K562 (cell line): Measurements from ENCODE around the gene SHB. TPM values are rescaled to one million over a fixed set of nuclear protein-coding genes. Genes with fewer than 3 reads are reported as not detected.

Experiments used
- ADNP ChIP-seq: fragments of 200-800 bp; sonication (Bioruptor generic); IDR thresholded peaks from 2 replicates; pipeline ENCODE4 v1.6.1; 2016; ENCODE audit warnings: missing genetic modification characterization, missing compliant biosample characterization
- E2F3 ChIP-seq: fragments of 250-450 bp; sonication (Bioruptor Pico); IDR thresholded peaks from 2 replicates; pipeline ENCODE4 v1.4.0; 2020; ENCODE audit warnings: mild to moderate bottlenecking
- HDAC1 ChIP-seq, 2 experiments: fragments of 450-650 bp; IDR thresholded peaks; 2 replicates each; pipeline ENCODE4 v1.6.1; 2016 to 2017; ENCODE audit warnings: inconsistent platforms in 1 of 2, mild to moderate bottlenecking in 1 of 2, moderate library complexity in 1 of 2
- KLF10 ChIP-seq: fragments of 250-450 bp; sonication (Bioruptor Pico); IDR thresholded peaks from 2 replicates; pipeline ENCODE4 v1.6.1; 2021; ENCODE audit warnings: matching md5 sums
- LCOR ChIP-seq: sonication (generic); formaldehyde crosslinking; IDR thresholded peaks from 2 replicates; pipeline ENCODE4 v1.8.0; 2022; ENCODE audit warnings: mild to moderate bottlenecking, missing genetic modification reagents
- MED1 ChIP-seq: sonication (generic); formaldehyde crosslinking; IDR thresholded peaks from 2 replicates; pipeline ENCODE4 v1.8.1; 2023; ENCODE audit warnings: missing genetic modification reagents, borderline replicate concordance
- NCOA1 ChIP-seq: fragments of 450-650 bp; IDR thresholded peaks from 2 replicates; pipeline ENCODE4 v1.6.1; 2016; ENCODE audit warnings: low read depth
- RBM14 ChIP-seq: fragments of 200-400 bp; formaldehyde crosslinking; IDR thresholded peaks from 2 replicates; pipeline ENCODE4 v1.6.1; 2018; ENCODE audit warnings: low read depth, mild to moderate bottlenecking, low read length, moderate library complexity, borderline replicate concordance; ENCODE audit not compliant: insufficient read depth
- ZFP30 ChIP-seq: fragments of 250-450 bp; sonication (Bioruptor Pico); IDR thresholded peaks from 2 replicates; pipeline ENCODE4 v1.8.0; 2022; ENCODE audit warnings: moderate library complexity, mild to moderate bottlenecking, inconsistent platforms, borderline replicate concordance
- ZNF24 ChIP-seq: fragments of 450-650 bp; IDR thresholded peaks from 2 replicates; pipeline ENCODE4 v1.6.1; 2016
- ZNF263 ChIP-seq: sonication (generic); formaldehyde crosslinking; IDR thresholded peaks from 2 replicates; pipeline ENCODE4 v1.8.0; 2022; ENCODE audit warnings: mild to moderate bottlenecking, missing genetic modification reagents, borderline replicate concordance
- ZNF551 ChIP-seq: fragments of 250-450 bp; sonication (Bioruptor Pico); IDR thresholded peaks from 2 replicates; pipeline ENCODE4 v1.5.0; 2021; ENCODE audit warnings: mild to moderate bottlenecking, moderate library complexity
- ZNF668 ChIP-seq: fragments of 250-450 bp; sonication (Bioruptor Pico); IDR thresholded peaks from 2 replicates; pipeline ENCODE4 v1.8.0; 2022; ENCODE audit warnings: mild to moderate bottlenecking, inconsistent platforms
- ZNF79 ChIP-seq: fragments of 250-450 bp; sonication (Bioruptor Pico); IDR thresholded peaks from 2 replicates; pipeline ENCODE4 v1.4.0; 2020; ENCODE audit warnings: low read depth, mild to moderate bottlenecking, moderate library complexity
- polyA plus RNA-seq, 8 experiments: library from polyadenylated mRNA; depleted of rRNA in 4 of 8; stranded (reverse) in 5 of 8; unstranded in 3 of 8; fragments of >200 nt; fragmentation: Nextera tagmentation in 2 of 8; fragmentation: Illumina TruSeq in 1 of 8; extraction: Ambion mirVana in 2 of 8; extraction: Trizol in 1 of 8; gene quantifications; 2 replicates each; pipeline versions ENCODE4 v1.2.1 to v1.2.3, GENCODE V29; 2011 to 2014; ENCODE audit warnings: inconsistent platforms in 1 of 8, missing spikeins in 1 of 8
- total RNA-seq, 7 experiments: library from RNA; depleted of rRNA in 6 of 7; stranded (reverse); fragments of >200 nt in 6 of 7; fragmentation: Illumina TruSeq in 2 of 7; extraction: Trizol in 2 of 7; gene quantifications; 2 replicates each; pipeline versions ENCODE4 v1.2.1 to v1.2.3, GENCODE V29; 2011 to 2021; ENCODE audit warnings: low replicate concordance in 1 of 7
- TF ChIP-seq, protein P1 (sequence below), 2 experiments: fragments of 450-650 bp; IDR thresholded peaks; 2 replicates each; pipeline ENCODE4 v1.6.1; 2016; ENCODE audit warnings: mild to moderate bottlenecking in 2 of 2, borderline replicate concordance in 1 of 2, low read depth in 1 of 2, moderate library complexity in 1 of 2
- TF ChIP-seq, protein P2 (sequence below): fragments of 250-450 bp; sonication (Bioruptor Pico); IDR thresholded peaks from 2 replicates; pipeline ENCODE4 v1.8.0; 2021; ENCODE audit warnings: moderate library complexity, mild to moderate bottlenecking, inconsistent platforms
- TF ChIP-seq, protein P3 (sequence below): fragments of 450-650 bp; formaldehyde crosslinking; IDR thresholded peaks from 2 replicates; pipeline ENCODE4 v1.4.0; 2020; ENCODE audit warnings: mild to moderate bottlenecking, moderate library complexity

Gene SHB
- total and polyA plus RNA-seq, 9 of the 15 experiments (the other 6 are each of a cell fraction or from before 2014, with no cell fraction given), result 0.78 to 16.0 (median 5.3) TPM

DNA sequence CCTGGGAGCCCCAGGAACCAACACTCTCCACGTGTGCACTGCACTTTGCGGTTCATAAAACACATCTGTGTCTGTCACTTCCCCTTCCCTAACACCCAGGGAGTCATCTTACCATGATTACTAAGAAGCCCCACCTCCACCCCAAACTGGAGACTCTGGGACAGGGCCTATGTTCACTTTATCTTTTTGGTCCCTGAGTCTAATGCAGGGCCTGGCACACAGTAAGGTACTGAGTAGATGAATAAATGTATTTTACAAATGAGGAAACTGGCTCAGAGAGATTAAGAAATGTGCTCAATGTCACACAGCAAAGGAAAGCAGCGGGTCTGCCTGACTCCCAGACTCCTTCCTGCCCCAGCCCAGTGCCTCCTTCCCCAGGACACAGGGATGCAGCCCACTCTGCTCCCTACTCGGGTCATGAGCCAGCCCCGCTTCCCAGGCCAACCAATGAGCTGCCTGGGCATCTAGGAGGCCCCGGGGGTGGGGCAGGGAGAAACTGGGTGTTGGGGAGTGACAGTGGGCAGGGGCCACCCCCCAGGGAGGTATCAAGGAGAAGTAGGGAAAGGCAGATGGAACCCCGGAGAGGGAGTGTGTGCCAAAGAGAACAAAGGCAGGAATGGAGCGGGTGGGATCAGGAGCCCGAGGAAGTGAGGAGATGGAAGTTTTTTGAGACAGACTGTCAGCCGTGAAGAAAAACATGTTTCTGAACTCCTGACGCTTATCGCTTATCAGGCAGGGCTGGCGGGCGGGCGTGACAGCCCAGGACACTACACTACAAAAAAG is 30.5 kb downstream of the SHB start (continued):
- TF ChIP-seq HDAC1 (IDR thresholded peaks at IDR 0.05) (peak in 1 of 2 experiments; percentile 11; a peak in 2 of 4 replicates), LCOR (peak; percentile 53; the same call in 1 of the 2 replicates), ZNF79 (CRISPR knock-in tag) (no peak), ZNF551 (no peak), ADNP (tag) (peak; percentile 92), ZNF24 (no peak), ZNF263 (CRISPR knock-in tag) (no peak), NCOA1 (0 out of 2 replicates have a peak, but pooled peaks have one; percentile 5), MED1 (CRISPR knock-in tag) (no peak), ZFP30 (CRISPR knock-in tag) (no peak), KLF10 (no peak), E2F3 (CRISPR knock-in tag) (no peak), RBM14 (no peak), ZNF668 (no peak)
- TF ChIP-seq, protein P1, sequence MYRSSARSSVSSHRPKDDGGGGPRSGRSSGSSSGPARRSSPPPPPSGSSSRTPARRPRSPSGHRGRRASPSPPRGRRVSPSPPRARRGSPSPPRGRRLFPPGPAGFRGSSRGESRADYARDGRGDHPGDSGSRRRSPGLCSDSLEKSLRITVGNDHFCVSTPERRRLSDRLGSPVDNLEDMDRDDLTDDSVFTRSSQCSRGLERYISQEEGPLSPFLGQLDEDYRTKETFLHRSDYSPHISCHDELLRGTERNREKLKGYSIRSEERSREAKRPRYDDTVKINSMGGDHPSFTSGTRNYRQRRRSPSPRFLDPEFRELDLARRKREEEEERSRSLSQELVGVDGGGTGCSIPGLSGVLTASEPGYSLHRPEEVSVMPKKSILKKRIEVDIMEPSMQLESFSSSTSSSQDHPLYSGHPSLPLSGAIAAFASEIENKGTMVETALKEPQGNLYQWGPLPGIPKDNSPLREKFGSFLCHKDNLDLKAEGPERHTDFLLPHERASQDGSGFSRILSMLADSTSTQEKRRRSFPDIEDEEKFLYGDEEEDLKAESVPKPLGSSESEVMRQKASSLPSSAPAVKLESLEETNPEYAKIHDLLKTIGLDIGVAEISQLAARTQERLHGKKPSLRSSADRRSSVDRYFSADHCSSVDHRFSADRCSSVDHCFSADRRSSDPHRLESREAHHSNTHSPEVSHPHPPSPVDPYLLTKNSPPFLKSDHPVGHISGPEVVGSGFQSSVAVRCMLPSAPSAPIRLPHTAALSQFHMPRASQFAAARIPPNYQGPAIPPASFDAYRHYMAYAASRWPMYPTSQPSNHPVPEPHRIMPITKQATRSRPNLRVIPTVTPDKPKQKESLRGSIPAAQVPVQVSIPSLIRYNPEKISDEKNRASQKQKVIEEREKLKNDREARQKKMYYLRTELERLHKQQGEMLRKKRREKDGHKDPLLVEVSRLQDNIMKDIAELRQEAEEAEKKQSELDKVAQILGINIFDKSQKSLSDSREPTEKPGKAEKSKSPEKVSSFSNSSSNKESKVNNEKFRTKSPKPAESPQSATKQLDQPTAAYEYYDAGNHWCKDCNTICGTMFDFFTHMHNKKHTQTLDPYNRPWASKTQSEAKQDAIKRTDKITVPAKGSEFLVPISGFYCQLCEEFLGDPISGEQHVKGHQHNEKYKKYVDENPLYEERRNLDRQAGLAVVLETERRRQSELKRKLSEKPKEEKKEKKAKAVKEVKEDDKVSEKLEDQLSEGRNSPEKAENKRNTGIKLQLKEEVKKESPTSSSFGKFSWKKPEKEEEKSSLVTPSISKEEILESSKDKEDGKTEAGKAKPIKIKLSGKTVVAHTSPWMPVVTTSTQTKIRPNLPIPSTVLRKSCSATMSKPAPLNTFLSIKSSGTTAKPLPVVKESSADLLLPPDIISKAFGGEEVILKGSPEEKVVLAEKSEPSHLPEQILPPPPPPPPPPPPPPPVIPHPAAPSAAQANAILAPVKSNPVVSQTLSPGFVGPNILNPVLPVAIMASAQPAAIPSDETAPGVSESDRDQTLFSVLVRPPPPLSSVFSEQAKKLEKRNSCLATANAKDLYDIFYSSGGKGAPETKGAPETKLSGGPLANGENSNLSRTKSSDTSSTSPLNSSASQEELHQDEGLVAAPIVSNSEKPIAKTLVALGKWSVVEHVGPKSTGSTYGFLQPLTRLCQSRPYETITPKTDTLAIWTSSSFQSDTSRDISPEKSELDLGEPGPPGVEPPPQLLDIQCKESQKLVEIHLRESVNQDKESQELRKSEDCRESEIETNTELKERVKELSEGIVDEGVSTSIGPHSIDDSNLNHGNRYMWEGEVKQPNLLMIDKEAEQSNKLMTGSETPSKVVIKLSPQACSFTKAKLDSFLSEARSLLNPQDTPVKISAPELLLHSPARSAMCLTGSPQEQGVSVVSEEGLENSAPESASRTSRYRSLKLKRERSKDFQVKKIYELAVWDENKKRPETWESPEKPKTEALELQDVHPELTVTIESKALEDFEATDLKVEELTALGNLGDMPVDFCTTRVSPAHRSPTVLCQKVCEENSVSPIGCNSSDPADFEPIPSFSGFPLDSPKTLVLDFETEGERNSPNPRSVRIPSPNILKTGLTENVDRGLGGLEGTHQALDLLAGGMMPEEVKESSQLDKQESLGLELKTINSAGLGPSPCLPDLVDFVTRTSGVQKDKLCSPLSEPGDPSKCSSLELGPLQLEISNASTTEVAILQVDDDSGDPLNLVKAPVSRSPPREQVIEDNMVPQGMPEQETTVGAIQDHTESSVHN (IDR thresholded peaks at IDR 0.05; ENCODE audit: borderline replicate concordance in 1 of 2, low read depth in 1 of 2), result no peak
- TF ChIP-seq, protein P2, sequence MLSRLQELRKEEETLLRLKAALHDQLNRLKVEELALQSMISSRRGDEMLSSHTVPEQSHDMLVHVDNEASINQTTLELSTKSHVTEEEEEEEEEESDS (CRISPR knock-in tag), result no peak
- TF ChIP-seq, protein P3, sequence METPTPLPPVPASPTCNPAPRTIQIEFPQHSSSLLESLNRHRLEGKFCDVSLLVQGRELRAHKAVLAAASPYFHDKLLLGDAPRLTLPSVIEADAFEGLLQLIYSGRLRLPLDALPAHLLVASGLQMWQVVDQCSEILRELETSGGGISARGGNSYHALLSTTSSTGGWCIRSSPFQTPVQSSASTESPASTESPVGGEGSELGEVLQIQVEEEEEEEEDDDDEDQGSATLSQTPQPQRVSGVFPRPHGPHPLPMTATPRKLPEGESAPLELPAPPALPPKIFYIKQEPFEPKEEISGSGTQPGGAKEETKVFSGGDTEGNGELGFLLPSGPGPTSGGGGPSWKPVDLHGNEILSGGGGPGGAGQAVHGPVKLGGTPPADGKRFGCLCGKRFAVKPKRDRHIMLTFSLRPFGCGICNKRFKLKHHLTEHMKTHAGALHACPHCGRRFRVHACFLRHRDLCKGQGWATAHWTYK, result no peak
